GM13976 (cell line): ENCODE data around the gene NXPH1.

Source experiments
- DNase-seq: peaks from one replicate; pipeline ENCODE4 v3.0.0; 2012; ENCODE audit warnings: low spot score
- in situ Hi-C: fragments of 300-500 bp; cut with MboI; formaldehyde crosslinking; loops from one replicate; pipeline ENCODE4 v1.12.0; 2022; ENCODE audit warnings: low sequenced_read_pairs, mixed read lengths, inconsistent platforms; ENCODE audit not compliant: unreplicated experiment
- TF ChIP-seq, protein P1 (sequence below): IDR thresholded peaks from 2 replicates; pipeline ENCODE4 v1.5.1; 2012; ENCODE audit warnings: borderline replicate concordance, mild to moderate bottlenecking; ENCODE audit not compliant: insufficient read depth; ENCODE audit errors: extremely low read depth, missing control alignments, control extremely low read depth

NXPH1 gene

DNA sequence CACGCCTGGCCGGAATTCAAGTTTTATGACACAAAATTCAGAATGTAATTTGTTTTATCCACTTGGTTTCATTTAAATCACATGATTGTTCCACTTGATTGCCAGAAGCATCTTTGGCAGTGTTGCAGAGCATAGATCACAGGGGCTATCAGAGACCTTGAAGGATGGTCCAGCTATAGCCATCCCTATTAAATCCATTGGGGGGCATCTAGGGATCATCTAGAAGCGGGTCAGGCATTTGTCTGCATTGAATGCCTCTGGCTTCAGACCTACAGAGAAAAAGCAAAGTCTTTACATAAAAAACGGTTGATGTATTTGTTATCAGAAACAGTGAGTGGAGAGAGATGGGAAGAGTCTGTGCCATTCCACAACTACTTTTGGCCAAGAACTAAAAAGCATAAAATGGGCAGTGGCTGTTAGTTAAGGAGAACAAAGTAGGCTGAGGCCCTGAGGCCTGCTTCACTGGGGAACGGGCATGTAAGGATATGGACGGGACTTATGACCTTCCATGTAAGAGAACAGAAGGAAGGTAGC is 146.3 kb downstream of the NXPH1 start:
- in situ Hi-C loops = no loop called here
- DNase-seq = no peak
- TF ChIP-seq, protein P1, sequence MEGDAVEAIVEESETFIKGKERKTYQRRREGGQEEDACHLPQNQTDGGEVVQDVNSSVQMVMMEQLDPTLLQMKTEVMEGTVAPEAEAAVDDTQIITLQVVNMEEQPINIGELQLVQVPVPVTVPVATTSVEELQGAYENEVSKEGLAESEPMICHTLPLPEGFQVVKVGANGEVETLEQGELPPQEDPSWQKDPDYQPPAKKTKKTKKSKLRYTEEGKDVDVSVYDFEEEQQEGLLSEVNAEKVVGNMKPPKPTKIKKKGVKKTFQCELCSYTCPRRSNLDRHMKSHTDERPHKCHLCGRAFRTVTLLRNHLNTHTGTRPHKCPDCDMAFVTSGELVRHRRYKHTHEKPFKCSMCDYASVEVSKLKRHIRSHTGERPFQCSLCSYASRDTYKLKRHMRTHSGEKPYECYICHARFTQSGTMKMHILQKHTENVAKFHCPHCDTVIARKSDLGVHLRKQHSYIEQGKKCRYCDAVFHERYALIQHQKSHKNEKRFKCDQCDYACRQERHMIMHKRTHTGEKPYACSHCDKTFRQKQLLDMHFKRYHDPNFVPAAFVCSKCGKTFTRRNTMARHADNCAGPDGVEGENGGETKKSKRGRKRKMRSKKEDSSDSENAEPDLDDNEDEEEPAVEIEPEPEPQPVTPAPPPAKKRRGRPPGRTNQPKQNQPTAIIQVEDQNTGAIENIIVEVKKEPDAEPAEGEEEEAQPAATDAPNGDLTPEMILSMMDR = no peak

DNA sequence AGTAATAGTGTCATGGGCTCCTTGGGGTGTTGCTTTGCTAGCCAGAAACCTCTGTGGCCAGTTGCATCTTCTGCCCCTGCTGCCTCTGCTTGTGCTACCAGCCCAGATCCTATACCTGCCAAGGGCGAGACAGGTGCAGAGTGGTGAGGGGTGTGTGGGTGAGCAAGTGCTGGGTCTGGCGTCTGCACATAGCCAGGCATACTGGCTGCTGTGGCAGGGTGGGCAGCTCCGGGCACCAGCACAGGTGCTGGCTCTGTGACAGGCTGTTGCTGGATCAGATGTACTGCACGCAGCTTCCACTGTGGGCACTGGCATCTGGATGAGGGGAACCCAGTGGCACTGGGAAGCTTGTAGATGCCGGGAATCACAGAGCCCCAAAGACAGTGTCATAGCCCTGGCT is 148.4 kb downstream of the NXPH1 start:
- TF ChIP-seq, protein P1 = no peak
- in situ Hi-C loops = no loop called here
- DNase-seq = no peak

DNA sequence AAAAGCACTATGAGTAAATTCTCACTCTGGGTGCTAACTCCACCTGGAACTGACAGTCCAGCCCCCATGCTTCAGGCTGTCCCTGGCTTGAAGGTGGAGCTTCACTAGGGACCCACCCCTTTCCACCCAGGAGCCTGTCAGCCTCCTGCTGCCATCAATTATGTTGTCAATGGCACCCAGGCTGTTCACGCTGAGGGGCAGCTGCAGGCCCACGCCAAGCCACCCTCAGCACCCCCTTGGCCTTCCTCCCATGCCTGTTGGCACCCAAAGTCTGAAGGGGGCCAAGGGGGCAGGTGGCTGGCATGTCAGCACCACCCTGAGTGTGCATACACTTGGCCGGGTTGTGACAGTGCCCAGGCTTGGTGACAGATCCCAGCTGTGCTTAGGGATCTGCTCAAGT is 149.3 kb downstream of the NXPH1 start:
- in situ Hi-C loops = no loop called here
- no peak for DNase-seq
- TF ChIP-seq, protein P1 = no peak

DNA sequence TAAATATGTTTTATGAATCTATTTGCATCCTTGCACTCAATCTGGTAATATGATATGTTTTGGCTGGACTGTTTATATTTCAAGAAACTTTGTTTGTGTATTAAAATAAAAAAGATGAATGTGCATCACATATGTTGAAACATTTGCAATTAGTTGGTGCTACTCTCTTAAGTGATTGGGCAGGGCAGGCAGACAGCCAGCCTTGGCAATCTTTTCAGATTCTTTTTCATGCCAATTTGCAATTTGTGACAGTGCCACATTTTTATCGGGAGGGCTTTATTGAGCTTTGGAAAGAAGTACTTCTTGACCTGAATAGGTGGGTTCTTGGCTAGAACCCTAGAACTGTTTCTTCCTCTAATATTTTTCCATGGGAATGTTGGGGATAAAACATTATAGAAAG is 152.2 kb downstream of the NXPH1 start:
- no peak for DNase-seq
- TF ChIP-seq, protein P1 = no peak
- in situ Hi-C loops = no loop called here

DNA sequence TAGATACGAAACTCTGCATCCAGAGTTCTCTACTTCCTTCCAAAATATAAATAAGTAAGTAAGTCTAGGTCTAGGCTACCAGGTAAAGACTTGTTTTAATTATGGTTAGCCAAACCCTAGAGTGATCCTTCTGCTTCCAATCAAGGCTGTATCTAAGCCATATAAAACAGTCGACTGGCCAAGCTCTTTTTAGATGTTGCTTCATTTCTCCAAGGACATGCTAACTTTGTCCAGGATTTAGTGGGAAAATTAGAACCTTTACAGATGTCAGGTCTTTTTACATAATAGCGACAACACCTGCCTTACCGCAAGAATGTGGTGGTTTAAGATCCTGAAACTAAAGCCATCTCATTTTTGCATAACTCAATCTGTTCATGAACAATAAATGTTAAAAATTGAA is 156.8 kb downstream of the NXPH1 start:
- TF ChIP-seq, protein P1 = no peak
- DNase-seq = no peak
- in situ Hi-C loops = no loop called here

DNA sequence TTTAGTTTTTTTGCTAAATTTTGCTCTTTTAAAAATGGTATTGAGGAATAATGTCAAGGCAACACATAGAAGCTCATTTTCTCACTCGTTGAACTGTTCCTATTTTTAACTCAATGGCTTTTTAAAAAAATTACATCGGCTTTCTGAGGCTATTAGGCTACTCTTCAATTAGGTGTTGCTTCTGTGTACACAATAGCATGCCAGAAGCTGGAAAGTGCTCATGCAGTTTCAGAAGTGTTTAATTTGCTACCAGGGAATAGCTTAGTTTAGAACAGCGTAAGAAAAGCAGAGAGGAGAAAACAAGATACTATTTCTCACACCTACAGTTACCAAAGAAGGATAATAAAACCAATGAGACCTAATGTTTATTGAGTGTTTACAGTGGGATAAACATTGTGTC is 157.4 kb downstream of the NXPH1 start:
- DNase-seq = no peak
- in situ Hi-C loops = no loop called here
- TF ChIP-seq, protein P1 = no peak

DNA sequence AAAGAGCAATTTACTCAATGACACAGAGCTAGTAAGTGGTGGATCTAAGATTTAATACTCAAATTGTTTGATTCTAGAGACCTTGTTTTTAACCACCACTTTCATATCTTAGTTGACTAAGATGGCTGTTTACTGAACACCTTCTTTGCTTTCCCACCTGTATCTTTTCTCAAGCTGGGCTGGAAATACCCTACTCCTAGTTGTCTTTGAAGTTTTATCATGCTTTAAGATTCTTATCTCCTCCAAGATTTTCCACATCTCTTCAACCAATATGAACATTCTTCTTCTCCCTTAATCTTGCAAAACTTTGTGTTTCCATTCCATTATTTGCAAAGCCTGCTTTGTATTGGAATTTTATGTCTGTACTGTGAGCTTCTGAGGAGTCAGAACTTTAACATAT is 157.9 kb downstream of the NXPH1 start:
- no peak for DNase-seq
- TF ChIP-seq, protein P1 = no peak
- in situ Hi-C loops = no loop called here
